Raji (cell line): ENCODE data around the gene NAPSA.

Source experiments
- POLR2A ChIP-seq: IDR thresholded peaks from 2 replicates; pipeline ENCODE4 v1.6.1; 2011; ENCODE audit warnings: low read depth, low read length, control low read depth; ENCODE audit not compliant: insufficient read depth

NAPSA gene

DNA sequence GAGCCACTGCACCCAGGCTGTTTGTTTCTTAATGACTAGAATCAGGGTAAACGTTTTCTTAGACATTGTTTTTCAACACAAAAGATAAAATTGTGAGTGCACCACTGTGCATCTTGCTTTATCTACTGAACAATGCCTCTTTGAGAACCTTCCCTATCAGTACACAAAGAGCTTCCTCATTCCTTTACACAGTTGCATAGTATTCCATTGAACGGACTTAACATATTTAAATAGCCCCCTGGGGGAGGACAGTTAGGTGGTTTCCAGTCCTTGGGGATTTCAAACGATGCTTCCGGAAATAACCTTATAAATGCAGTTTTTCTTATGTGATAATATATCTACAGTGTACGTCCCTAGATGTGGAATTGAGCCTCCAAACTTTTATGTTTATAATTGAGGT, 27.3 kb upstream of the NAPSA start:
- TF ChIP-seq POLR2A = no peak

DNA sequence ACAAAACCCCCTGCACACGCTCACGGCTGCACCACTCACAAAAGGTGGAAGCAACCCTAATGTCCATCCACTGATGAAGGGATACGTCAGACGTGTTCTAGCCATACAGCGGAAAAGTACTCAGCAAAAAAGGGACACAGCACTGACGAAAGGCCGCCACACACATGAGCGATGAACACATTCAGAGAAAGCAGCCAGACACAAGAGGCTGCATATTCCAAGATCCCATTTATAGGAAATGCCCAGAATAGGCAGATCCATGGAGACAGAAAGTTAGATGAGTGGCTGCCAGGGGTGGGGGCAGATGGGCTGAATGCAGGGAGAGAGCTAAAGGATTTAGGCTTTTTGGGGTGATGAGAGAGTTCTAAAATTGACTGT, 22.4 kb upstream of the NAPSA start:
- no peak for TF ChIP-seq POLR2A

DNA sequence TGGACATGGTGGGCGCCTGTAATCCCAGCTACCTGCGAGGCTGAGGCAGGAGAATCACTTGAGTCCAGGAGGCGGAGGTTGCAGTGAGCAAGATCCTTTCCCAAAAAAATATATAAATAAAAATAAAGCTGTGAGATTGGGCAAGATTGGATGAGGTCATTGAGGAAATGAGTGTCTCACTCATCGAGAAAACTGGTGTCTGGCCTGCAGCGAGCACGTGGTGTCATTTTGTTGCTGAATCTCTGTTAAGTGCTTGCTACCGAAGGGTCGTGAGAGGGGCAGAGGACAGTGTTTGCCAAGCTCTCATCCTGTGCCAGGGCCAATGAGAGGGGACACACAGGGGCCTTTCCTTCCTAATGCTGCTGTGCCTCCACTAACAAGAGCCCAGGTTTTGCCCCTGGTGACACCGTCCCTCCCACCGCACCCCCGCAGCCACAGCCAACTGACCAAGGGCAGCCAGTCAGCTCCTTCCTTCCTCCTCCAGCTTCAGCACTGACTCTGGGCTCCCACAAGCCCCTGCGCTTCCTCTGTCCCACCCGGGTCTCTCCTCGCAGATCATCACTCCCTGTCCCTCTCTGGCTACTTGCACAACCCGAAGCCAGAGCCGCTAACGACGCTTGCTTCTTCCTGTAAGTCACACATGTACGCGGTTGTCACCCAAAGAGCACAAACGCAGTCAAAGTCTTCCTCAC, 21.9 kb upstream of the NAPSA start:
- no peak for TF ChIP-seq POLR2A

DNA sequence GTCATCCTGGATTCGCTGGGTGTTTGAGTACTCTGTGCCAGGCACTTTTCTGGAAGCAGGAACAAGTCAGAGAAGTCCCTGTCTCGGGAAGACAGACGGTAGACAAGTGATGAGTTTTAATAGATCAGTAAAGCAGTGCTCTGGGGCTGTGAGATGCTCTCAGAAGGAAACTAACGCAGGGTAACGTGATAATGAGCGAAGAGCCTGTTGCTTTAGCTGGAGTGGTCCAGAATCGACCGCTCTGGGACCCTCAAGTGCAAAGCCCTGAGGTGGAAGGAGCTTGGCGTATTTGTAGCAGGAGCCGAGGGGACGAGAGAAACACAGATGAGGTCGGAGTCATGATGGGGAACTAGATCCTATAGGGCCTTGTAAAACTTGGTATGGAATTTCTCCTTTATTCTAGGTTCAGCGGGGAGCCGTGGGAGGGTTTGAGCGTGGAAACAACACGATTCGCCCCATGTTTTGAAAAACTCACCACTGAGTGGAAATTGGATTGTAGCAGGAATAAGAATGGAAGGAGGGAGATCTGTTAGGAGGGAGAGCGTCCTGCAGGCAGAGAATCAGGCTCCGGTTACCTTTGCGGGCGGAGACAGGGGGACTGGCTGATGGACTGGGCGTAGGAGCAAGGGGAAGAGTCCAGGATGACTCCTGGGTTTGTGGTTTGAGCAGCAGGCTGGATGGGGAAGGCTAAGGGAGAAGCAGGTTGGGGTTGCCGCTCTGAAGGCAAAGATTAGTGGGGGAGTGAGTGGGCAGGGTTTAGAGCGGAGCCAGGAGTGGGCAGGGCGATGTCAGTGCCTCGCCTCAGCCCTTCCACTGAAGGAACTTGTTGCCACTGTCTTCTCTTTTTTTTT, 19.5 kb upstream of the NAPSA start:
- no peak; the same call in 1 of the 2 replicates for TF ChIP-seq POLR2A

DNA sequence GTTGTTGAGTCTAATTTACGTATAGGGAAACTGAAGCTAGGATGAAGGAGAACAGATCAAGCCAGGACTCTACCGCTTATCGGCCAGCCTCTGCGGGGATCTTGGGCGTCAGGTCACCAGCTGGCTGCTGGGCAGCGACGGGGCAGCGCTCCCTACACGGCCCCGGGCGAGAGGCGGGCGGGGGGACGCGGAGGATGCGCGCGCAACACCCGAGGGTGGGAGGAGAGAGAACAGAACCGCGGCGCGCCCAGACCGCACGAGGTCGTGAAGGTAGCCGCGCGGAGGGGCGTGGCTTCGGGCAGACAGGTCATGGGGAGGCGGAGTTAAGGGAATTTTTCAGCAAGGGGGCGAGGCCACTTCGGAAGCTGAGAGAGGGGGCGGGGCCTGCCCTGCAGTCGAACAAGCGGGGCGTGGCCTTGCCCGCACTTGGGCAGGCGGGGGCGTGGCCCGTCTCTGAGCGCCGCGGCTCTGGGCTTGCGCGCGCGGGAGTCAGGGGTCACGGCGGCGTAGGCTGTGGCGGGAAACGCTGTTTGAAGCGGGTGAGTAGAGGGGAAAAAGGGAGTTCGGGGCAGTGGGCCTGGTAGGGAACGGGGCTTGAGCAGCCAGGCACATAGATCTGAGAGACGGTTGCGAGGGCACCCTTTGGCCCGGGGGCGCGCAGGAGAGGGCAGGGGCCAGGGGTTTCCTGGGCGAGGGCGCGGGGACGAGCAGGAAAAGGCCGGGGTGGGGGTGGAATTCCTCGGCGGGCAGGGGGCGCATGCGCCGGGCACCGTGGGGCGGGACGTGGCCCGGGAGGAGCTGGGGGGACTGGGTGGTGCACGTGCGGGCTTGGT, 18.6 kb upstream of the NAPSA start, which contains the start of gene POLD1:
Gene POLD1 (plus strand): TSS at position 496 of the 833 bp plus-strand sequence. CDS start 14,505 bp downstream, outside the sequence.
- TF ChIP-seq POLR2A = peak; percentile 80

DNA sequence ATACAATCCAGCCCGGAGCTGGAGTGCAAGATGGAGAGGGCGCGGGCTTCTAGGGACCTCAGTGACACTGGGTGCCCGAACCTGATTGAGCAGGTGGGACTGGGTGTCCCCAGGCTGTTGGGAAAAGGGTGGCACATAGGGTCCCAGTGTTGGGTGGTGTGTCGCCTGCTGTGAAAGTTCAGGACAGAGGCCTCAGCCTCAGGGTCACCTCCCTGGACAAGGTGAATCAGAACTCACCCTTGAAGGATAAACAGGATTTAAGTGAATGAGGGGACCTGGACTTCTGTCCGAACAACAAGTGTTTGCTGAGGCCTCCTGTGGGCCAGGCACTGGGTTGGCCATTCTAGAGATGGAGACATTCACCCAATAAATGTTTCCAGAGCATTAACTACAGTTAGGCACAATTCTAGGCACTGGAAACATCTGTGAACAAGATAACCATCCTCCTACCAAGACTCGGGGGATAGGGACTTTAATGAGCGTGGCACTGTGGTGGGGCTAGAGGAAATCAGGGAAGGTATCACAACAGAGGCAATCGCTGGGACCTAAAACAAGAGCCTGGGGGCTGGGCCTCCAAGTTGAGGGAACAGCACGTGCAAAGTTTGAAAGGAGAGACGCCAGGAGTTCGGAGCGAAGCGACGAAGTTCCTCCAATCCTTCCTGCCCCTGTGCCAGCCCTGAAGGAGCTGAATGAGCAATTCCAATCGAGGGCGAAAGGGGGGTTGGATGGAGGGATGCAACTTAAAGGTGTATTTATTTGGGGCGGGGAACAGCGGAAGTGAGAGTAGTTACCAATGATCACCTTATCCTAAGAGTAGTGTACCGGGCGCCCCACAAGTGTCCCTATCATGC, 17.8 kb upstream of the NAPSA start:
- no peak for TF ChIP-seq POLR2A

DNA sequence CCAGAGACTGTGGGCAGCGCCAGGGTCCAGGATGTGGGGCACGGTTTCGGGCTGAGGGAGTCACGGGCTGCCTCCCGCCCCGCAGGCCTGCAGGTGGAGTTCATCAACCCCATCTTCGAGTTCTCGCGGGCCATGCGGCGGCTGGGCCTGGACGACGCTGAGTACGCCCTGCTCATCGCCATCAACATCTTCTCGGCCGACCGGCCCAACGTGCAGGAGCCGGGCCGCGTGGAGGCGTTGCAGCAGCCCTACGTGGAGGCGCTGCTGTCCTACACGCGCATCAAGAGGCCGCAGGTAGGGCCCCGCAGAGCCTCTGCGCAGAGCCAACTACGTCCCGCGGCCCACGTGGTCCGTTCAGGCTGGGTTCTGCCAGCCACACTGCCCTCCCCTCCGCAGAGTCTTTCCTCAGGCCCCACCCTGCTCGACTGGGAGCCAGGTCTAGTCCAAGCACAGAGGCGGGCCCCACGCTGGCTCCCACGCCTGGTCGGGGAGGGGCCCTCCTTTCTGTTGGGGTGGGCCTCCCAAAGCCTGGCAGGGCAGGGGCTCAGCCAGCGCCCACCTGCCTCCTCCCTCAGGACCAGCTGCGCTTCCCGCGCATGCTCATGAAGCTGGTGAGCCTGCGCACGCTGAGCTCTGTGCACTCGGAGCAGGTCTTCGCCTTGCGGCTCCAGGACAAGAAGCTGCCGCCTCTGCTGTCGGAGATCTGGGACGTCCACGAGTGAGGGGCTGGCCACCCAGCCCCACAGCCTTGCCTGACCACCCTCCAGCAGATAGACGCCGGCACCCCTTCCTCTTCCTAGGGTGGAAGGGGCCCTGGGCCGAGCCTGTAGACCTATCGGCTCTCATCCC, 16.7 kb upstream of the NAPSA start:
- no peak for TF ChIP-seq POLR2A

DNA sequence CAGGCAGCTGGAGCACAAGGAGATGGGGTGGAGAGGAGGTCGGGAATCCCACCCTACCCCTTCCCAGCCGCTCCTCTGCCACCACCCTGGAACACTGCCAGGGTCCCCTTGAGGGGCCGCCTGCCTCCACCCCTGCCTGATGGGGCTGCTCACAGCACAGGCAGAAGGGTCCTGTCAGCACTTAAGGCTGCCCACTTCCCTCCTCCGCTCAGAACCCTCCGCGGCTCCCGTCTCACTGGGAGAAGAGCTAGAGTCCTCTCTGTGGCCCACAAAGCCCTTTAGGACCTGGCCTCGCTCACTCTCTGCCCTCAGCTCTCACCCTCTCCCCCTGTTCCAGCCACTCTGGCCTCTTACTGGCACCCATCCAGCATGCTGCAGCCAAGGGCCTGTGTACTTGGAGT, 15.3 kb upstream of the NAPSA start:
- no peak for TF ChIP-seq POLR2A

DNA sequence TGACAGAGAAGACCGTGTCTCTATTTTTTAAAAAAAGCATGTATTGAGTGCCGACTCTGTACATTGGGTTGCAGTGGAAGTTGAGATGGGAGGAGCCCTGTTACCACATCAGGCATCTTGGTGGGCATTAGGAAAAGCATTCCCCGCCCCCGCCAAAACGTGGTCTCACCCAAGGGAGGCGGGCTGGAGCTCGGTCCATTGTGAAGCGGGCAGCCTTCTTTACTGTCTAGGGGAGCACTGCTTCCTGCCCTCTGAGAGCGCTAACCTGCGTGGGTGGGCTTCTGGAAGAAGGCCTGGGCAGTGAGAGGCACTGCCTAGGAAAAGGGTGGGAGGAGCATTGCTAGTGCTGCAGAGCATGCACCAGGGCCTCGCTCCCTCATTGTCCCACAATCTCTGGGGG, 14.7 kb upstream of the NAPSA start:
- TF ChIP-seq POLR2A = no peak

DNA sequence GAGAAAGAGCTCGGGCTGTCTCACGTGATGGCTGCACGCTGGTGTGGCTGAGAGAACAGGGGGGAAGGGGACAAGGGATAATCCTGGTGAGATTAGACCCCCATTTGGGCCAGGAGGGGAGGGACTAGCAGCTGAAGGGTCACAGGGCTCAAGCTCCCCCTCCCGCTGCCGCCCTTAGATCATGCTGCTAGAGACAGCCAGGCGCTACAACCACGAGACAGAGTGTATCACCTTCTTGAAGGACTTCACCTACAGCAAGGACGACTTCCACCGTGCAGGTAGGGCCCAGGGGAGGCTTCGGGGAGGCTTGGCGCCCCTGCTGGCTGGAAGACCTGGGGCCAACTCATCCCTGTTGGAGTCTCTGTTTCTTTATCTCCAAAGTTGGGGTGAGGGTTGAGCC, 14.2 kb upstream of the NAPSA start:
- TF ChIP-seq POLR2A = no peak

DNA sequence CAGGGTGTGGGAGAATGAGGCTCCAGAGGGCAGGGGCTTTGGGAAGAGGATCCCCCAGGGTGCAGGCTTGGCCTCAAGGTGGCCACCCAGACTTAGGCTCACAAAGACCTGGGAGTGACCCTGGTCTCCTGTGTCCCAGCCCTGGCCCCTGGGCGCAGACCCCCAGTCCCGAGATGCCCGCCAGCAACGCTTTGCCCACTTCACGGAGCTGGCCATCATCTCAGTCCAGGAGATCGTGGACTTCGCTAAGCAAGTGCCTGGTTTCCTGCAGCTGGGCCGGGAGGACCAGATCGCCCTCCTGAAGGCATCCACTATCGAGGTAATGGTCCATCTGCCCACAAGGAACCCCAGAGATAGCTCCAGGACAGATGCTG, 13.4 kb upstream of the NAPSA start:
- TF ChIP-seq POLR2A = no peak

DNA sequence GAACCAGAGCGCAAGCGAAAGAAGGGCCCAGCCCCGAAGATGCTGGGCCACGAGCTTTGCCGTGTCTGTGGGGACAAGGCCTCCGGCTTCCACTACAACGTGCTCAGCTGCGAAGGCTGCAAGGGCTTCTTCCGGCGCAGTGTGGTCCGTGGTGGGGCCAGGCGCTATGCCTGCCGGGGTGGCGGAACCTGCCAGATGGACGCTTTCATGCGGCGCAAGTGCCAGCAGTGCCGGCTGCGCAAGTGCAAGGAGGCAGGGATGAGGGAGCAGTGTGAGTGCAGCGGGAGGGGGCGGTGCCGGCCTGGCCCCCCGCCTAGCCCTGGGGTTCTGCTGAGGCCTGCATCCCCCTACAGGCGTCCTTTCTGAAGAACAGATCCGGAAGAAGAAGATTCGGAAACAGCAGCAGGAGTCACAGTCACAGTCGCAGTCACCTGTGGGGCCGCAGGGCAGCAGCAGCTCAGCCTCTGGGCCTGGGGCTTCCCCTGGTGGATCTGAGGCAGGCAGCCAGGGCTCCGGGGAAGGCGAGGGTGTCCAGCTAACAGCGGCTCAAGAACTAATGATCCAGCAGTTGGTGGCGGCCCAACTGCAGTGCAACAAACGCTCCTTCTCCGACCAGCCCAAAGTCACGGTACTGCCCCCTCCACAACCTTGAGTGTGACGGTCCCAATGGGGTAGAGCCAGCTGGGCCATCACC, 12.9 kb upstream of the NAPSA start:
- no peak for TF ChIP-seq POLR2A

DNA sequence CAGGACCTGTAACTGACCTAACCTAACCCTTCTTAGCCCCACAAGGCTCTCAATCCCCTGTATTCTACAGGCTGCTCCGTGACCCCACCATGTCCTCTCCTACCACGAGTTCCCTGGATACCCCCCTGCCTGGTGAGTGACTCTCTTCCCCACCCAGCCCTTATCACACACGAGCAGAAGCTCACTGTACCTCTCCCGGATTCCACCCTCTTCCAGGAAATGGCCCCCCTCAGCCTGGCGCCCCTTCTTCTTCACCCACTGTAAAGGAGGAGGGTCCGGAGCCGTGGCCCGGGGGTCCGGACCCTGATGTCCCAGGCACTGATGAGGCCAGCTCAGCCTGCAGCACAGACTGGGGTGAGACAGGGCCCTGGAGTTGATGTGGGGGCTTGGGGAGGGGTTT, 12.1 kb upstream of the NAPSA start:
- no peak for TF ChIP-seq POLR2A
